ENCODE data around the gene GGT7.
"Not testable (repeated sequence)": the region's sequence is repeated elsewhere in the genome, so short reads cannot be mapped to it uniquely, and the experiment has no call there.

GGT7 gene

DNA sequence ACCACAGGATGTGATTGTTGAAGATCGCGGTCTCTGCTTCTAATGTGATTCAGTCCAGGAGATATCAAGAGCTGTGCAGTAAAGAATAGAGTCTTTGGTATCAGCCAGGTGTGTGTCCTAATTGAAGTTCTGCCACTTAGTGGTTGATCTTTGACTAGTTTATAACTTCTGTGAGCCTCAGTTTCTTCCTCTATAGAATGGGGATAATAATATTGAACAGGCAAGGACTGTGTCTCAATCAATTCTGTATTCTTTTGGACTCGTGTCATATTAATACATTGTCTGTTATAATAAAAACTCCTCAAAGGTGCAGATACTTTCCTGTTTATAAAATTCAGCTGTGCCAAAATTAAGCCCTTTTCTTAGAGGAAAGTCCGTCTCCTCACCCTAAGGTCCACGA is 24.1 kb downstream of the GGT7 start:
- DNase-seq (ENCODE audit: low read depth, low spot score): no peak

GRCh38 chr20:34843421-34843820 is 29.2 kb downstream of the GGT7 start:
- no peak for DNase-seq (ENCODE audit: low read depth, low spot score)

GRCh38 chr20:34842143-34842542 is 30.5 kb downstream of the GGT7 start:
- DNase-seq (ENCODE audit: low read depth, low spot score): no peak

- no peak for DNase-seq (ENCODE audit: low read depth, low spot score)
Measured at GRCh38 chr20:34834459-34834893, 38.2 kb downstream of the GGT7 start.

- no peak for DNase-seq (ENCODE audit: low read depth, low spot score)
Measured at GRCh38 chr20:34831936-34832335, 40.7 kb downstream of the GGT7 start.

DNA sequence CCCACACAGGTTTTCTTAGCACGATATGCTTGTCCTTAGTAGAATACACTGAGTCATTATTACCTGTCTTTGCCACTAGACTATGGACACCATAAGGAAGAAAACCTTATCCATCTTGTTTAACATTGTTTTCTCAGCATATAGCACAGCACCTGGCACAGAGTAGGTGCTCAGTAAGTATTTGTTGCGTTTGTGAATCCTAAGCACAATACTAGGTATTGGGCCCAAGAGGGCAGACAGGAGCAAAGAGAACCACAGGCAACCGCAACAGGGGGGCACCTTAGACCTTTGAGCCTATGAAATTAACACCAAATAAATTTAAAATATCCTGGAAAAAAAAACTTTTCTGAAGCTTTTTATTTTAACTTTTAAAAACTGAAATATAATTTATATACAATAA is 43.5 kb downstream of the GGT7 start:
- no peak for DNase-seq (ENCODE audit: low read depth, low spot score)

DNA sequence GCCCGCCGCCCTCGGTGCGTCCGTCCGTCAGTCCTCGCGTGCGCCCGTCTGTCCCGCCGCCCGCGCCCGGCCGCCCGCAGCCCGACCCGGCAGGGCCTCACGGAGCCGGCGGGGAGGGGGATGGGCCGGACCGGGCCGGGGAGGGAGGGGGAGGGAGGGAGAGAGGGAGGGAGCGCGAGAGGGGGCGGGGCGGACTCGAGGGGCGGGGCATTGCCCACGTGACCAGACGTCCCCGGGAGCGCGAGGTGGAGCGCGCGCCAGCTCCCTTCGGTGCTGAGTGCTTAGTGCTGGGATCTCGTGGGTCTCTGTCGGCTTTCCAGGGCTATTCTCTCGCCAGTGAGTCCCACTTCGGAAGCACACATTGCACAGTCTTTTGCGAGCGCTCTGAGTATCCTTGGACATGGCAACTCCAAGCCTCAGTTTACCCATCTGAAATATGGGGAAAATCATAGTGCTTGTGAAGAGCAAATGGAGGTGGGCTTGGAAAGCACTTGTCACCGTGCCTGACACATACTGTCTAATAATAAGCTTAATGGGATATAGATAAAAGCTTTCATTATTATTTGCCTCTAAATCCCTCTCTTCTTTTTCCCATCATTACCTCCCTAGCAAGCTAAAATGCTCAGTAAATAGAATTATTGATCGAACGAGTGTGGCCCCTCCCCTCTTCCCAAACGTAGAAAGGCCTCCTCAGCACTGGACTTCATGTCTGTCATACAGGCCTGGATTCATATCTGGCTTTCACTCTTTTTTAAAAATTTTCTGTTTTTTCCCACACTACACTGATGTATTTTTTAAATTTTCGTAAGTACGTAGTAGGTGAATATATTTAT is 46.9 kb downstream of the GGT7 start, which contains the start of gene NCOA6:
TSS of gene NCOA6 (minus strand) at position 122 of the 833 bp plus-strand sequence. CDS start 43,296 bp downstream, outside the sequence.
- no peak for DNase-seq (ENCODE audit: low read depth, low spot score)

DNA sequence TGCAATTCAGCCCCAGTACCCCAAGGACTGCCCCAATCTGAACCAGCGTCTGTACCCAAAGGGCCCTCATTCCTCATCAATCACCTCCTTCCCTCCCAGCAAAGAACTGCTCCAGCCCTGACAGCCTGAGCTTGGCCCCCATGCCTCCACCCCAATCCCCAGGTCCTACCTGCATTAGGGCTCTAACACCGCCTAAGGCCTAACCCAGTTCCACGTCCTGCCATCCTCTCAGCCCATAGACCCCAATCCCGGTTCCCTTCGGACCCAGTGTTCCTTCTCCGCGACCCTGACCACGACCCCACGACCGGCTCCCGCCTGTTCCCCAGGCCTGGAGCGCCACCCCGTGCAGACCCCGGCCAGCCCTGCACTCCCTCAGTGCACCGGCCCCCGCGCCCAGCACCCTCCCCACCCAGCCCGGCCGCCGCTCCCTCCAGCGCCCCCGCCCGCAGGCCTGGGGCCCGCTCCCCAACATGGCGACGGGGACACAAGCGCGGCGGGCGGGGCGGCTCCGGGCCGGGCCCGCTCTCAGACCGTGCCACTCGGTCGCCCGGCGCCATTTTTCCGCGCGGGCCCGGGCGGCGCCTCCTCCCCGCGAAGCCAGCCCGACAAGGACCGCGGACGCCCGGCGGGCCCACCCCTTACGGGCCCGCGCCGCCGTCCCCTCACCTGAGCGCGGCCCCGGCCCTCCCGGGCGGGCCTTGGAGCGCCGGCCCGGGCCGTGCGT is 47.7 kb downstream of the GGT7 start:
- no peak for DNase-seq (ENCODE audit: low read depth, low spot score)

DNA sequence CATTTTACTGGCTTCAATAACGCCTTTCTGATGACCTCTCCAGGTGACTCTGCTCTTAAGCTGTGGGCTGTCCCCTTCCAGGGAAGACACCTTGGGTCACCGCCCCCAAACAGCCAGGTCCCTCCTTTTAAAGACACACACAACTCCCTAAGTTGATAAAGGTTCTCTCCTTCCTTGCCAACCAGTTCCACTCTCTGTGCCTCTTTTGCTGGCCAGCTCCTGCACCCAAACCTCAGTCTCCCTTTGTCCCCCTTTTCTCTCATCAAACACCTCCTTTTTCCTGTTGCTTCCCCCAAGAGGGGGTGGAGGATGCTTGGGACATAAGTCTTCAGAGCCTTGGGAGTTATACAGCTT is 48.2 kb downstream of the GGT7 start:
- DNase-seq (ENCODE audit: low read depth, low spot score): no peak

- DNase-seq (ENCODE audit: low read depth, low spot score): no peak
Measured at GRCh38 chr20:34824026-34824425, 48.6 kb downstream of the GGT7 start.

DNA sequence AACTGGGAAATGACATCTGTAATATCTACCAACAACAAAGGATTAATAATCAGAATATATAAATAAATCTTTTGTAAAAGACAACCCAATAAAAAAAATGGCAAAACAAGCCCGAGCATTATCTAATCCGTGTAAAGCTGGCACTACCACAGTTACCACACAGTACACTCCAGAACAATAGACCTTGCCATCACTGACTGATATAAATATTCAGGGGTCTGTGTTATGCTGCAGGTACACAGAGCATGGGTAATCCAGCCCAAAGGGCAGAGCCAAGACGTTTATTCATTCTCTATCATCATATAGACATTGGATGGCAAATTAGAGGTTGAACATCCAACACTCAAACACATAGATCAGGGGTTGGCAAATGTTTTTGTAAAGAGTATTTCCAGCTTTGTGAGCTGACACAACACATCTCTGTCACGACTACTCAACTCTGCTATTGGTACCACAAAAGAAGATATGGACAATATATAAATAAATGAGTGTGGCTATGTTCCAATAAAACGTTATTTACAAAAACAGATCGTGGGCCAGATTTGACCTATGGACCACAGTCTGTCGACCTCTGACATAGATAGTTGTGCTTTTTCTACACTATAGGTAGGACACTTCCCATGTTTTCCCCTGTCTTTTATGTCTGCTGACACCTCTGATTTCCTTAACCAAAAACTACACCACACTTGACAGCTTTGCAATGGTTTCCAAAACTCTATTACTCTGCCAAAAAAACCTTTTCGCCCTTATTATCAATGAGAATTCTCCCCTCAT is 51.7 kb downstream of the GGT7 start:
- no peak for DNase-seq (ENCODE audit: low read depth, low spot score)

- no peak for DNase-seq (ENCODE audit: low read depth, low spot score)
Measured at GRCh38 chr20:34817801-34818200, 54.9 kb downstream of the GGT7 start.

- no peak for DNase-seq (ENCODE audit: low read depth, low spot score)
Measured at GRCh38 chr20:34817072-34817471, 55.6 kb downstream of the GGT7 start.

- no peak for DNase-seq (ENCODE audit: low read depth, low spot score)
Measured at GRCh38 chr20:34815636-34816035, 57.0 kb downstream of the GGT7 start.

DNA sequence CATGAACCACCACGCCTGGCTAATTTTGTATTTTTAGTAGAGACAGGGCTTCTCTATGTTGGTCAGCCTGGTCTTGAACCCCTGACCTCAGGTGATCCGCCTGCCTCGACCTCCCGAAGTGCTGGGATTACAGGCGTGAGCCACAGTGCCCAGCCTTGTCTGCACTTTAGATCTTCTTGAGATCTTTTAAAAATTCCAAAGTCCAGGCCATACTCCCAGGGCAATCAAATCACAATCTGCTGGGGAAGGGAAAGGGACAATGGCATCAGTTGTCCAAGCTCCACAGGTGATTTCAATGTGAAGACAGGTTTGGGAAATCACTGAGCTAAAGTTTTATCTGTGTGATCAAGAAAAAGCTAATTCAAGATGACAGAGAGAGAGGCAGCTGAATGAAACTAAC is 64.1 kb downstream of the GGT7 start:
- DNase-seq (ENCODE audit: low read depth, low spot score): no peak

- not testable (repeated sequence) for DNase-seq (ENCODE audit: low read depth, low spot score)
Measured at GRCh38 chr20:34807944-34808465, 64.7 kb downstream of the GGT7 start.

DNA sequence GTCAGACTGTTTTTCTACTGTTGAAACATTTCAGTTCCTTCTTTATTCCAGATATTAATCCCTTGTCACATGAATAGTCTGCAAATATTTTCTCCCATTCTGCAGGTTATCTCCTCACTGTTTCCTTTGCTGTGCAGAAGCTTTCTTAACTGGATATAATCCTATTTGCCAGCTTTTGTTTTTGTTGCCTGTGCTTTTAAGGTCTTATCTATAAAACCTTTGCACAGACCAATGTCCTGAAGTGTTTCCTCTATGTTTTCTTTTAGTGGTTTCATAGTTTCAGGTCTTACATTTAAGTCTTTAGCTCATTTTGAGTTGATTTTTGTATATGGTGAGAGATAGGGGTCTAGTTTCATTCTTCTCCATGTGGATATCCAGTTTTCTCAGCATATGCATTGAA is 66.4 kb downstream of the GGT7 start:
- DNase-seq (ENCODE audit: low read depth, low spot score): no peak

DNA sequence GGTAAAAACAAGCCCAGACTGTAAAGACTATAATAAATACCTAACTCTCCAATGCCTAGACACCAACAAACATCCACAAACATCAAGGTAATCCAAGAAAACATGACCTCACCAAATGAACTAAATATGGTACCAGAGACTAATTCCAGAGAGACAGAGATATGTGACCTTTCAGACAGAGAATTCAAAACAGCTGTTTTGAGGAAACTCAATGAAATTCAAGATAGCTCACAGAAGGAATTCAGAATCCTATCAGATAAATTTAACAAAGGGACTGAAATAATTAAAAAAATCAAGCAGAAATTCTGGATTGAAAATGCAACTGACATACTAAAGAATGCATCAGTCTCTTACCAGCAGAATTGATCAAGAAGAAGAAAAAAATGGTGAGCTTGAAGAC is 73.8 kb downstream of the GGT7 start:
- no peak for DNase-seq (ENCODE audit: low read depth, low spot score)

- no peak for DNase-seq (ENCODE audit: low read depth, low spot score)
Measured at GRCh38 chr20:34798328-34798727, 74.3 kb downstream of the GGT7 start.

DNA sequence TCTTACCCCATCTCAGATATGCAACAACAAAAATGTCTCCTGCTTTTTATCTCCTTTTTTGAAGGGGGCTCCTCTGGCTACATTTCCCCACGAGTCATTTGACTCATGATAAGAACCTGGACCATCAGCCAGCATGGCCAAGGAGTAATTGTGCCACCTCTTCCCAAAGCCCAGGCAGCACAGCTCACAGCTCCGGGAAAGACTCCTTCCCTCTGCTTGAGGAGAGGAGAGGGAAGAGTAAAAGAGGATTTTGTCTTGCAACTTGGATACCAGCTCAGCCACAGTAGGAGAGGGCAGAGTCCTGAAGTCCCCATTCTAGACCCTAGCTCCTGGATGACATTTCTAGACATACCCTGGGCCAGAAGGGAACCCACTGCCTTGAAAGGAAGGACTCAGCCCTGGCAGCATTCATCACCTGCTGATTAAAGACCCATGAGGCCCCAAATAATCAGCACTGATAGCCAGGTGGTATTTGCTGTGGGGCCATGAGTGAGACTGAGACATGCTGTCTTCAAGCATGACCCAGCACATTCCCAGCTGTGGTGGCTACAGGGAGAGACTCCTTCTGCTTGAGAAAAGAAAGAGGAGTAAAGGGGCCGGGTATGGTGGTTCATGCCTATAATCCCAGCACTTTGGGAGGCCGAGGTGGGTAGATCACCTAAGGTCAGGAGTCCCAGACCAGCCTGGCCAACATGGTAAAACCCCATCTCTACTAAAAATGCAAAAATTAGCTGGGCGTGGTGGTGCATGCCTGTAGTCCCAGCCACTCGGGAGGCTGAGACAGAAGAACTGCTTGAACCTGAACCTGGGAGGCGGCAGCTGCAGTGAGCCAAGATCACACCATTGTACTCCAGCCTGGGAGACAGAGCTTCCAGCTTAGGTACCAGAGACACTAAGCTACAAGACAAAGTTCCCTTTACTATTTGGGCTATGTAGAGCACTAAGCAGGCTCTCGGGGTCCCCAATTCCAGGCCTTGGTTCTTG is 75.4 kb downstream of the GGT7 start:
- DNase-seq (ENCODE audit: low read depth, low spot score): no peak

Data from brain pericyte (primary cell).